K562 (cell line): ENCODE results near the gene ATP5F1D. TPM values are rescaled to one million over a fixed set of nuclear protein-coding genes. Genes with fewer than 3 reads are reported as not detected.

Experiments
- CEBPB ChIP-seq: fragments of 450-650 bp; IDR thresholded peaks from 2 replicates; pipeline ENCODE4 v1.6.1; 2016; ENCODE audit warnings: missing genetic modification characterization, missing compliant biosample characterization
- ZNF408 ChIP-seq: fragments of 250-450 bp; sonication (Bioruptor Pico); IDR thresholded peaks from 2 replicates; pipeline ENCODE4 v1.4.0; 2020; ENCODE audit warnings: low read depth, mild to moderate bottlenecking, moderate library complexity
- polyA plus RNA-seq, 8 experiments: library from polyadenylated mRNA; depleted of rRNA in 4 of 8; stranded (reverse) in 5 of 8; unstranded in 3 of 8; fragments of >200 nt; fragmentation: Nextera tagmentation in 2 of 8; fragmentation: Illumina TruSeq in 1 of 8; extraction: Ambion mirVana in 2 of 8; extraction: Trizol in 1 of 8; gene quantifications; 2 replicates each; pipeline versions ENCODE4 v1.2.1 to v1.2.3, GENCODE V29; 2011 to 2014; ENCODE audit warnings: inconsistent platforms in 1 of 8, missing spikeins in 1 of 8
- total RNA-seq, 7 experiments: library from RNA; depleted of rRNA in 6 of 7; stranded (reverse); fragments of >200 nt in 6 of 7; fragmentation: Illumina TruSeq in 2 of 7; extraction: Trizol in 2 of 7; gene quantifications; 2 replicates each; pipeline versions ENCODE4 v1.2.1 to v1.2.3, GENCODE V29; 2011 to 2021; ENCODE audit warnings: low replicate concordance in 1 of 7
- TF ChIP-seq, protein P1 (sequence below): sonication (generic); formaldehyde crosslinking; IDR thresholded peaks from 2 replicates; pipeline ENCODE4 v1.8.1; 2023; ENCODE audit warnings: missing genetic modification reagents, mild to moderate bottlenecking, borderline replicate concordance
- TF ChIP-seq, protein P2 (sequence below): fragments of 450-650 bp; conservative IDR thresholded peaks from 2 replicates; pipeline ENCODE4 v1.6.1; 2016; ENCODE audit warnings: missing genetic modification characterization, low read depth, mild to moderate bottlenecking, control low read depth, missing compliant biosample characterization

The ATP5F1D gene
- total and polyA plus RNA-seq, 9 of the 15 experiments (the other 6 are each of a cell fraction or from before 2014, with no cell fraction given): 3.9 to 409 (median 36.8) TPM

GRCh38 chr19:1240925-1241324 is 626 bp upstream of the ATP5F1D start (continued):
- TF ChIP-seq, protein P1, sequence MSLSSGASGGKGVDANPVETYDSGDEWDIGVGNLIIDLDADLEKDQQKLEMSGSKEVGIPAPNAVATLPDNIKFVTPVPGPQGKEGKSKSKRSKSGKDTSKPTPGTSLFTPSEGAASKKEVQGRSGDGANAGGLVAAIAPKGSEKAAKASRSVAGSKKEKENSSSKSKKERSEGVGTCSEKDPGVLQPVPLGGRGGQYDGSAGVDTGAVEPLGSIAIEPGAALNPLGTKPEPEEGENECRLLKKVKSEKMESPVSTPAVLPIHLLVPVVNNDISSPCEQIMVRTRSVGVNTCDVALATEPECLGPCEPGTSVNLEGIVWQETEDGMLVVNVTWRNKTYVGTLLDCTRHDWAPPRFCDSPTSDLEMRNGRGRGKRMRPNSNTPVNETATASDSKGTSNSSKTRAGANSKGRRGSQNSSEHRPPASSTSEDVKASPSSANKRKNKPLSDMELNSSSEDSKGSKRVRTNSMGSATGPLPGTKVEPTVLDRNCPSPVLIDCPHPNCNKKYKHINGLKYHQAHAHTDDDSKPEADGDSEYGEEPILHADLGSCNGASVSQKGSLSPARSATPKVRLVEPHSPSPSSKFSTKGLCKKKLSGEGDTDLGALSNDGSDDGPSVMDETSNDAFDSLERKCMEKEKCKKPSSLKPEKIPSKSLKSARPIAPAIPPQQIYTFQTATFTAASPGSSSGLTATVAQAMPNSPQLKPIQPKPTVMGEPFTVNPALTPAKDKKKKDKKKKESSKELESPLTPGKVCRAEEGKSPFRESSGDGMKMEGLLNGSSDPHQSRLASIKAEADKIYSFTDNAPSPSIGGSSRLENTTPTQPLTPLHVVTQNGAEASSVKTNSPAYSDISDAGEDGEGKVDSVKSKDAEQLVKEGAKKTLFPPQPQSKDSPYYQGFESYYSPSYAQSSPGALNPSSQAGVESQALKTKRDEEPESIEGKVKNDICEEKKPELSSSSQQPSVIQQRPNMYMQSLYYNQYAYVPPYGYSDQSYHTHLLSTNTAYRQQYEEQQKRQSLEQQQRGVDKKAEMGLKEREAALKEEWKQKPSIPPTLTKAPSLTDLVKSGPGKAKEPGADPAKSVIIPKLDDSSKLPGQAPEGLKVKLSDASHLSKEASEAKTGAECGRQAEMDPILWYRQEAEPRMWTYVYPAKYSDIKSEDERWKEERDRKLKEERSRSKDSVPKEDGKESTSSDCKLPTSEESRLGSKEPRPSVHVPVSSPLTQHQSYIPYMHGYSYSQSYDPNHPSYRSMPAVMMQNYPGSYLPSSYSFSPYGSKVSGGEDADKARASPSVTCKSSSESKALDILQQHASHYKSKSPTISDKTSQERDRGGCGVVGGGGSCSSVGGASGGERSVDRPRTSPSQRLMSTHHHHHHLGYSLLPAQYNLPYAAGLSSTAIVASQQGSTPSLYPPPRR (CRISPR knock-in tag): no peak
- TF ChIP-seq, protein P2, sequence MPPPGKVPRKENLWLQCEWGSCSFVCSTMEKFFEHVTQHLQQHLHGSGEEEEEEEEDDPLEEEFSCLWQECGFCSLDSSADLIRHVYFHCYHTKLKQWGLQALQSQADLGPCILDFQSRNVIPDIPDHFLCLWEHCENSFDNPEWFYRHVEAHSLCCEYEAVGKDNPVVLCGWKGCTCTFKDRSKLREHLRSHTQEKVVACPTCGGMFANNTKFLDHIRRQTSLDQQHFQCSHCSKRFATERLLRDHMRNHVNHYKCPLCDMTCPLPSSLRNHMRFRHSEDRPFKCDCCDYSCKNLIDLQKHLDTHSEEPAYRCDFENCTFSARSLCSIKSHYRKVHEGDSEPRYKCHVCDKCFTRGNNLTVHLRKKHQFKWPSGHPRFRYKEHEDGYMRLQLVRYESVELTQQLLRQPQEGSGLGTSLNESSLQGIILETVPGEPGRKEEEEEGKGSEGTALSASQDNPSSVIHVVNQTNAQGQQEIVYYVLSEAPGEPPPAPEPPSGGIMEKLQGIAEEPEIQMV: no peak
- peak; percentile 23; the same call in 1 of the 2 replicates for TF ChIP-seq CEBPB (tag)
- TF ChIP-seq ZNF408 (CRISPR knock-in tag): no peak
